Tibial nerve (tissue), 4 donors: ENCODE measurements around the gene OTOG. TPM values are rescaled to one million over a fixed set of nuclear protein-coding genes. Genes with fewer than 3 reads are reported as not detected.

ENCODE experiments used
- DNase-seq, 2 donors: peaks; one replicate each; pipeline ENCODE4 v3.0.0-alpha.2; 2019; ENCODE audit warnings: low spot score in 2 of 2
- H3K27ac ChIP-seq, 4 donors: fragments of 200-600 bp; sonication (generic) in 3 of 4; one replicate each; pipeline ENCODE4 v1.5.1; 2017 to 2019; ENCODE audit warnings: mild to moderate bottlenecking in 1 of 4
- H3K27me3 ChIP-seq, 2 donors: fragments of 200-600 bp; sonication (generic) in 1 of 2; one replicate each; pipeline versions ENCODE4 v1.5.1 to v1.6.0; 2017 to 2019
- H3K36me3 ChIP-seq, 3 donors: fragments of 200-600 bp; sonication (generic); one replicate each; pipeline ENCODE4 v1.5.1; 2018 to 2019
- H3K4me1 ChIP-seq, 4 donors: fragments of 200-600 bp; sonication (generic) in 3 of 4; one replicate each; pipeline ENCODE4 v1.5.1; 2017 to 2019
- H3K4me3 ChIP-seq, 4 donors: fragments of 200-600 bp; sonication (generic) in 3 of 4; one replicate each; pipeline ENCODE4 v1.5.1; 2017 to 2019; ENCODE audit warnings: mild to moderate bottlenecking in 1 of 4, moderate library complexity in 1 of 4
- H3K9me3 ChIP-seq, 4 donors: fragments of 200-600 bp; sonication (generic) in 3 of 4; one replicate each; pipeline ENCODE4 v1.5.1; 2017 to 2019
- EP300 ChIP-seq, 2 donors: sonication (generic); formaldehyde crosslinking; IDR thresholded peaks; one replicate each; pipeline ENCODE4 v1.6.1; 2017; ENCODE audit warnings: antibody characterized with exemption in 2 of 2, mild to moderate bottlenecking in 1 of 2
- POLR2A ChIP-seq, 2 donors: fragments of 450-650 bp; IDR thresholded peaks; one replicate each; pipeline ENCODE4 v1.6.1; 2017; ENCODE audit warnings: antibody characterized with exemption in 2 of 2, mild to moderate bottlenecking in 2 of 2, moderate library complexity in 2 of 2
- WGBS, 2 donors: methylation state at CpG; one replicate each; pipeline ENCODE4 v1.1.5; 2018; 5-methylcytosine and 5-hydroxymethylcytosine counted together
- total RNA-seq, 4 donors: library from RNA; depleted of rRNA; stranded (reverse); fragments of >200 nt; gene quantifications; one replicate each; pipeline ENCODE4 v1.1.0, GENCODE V29; 2016
- TF ChIP-seq, protein P1 (sequence below), 5 experiments: fragments of 200-600 bp in 3 of 5; fragments of 450-650 bp in 2 of 5; sonication (generic) in 3 of 5; IDR thresholded peaks; one replicate each; pipeline ENCODE4 v1.5.1; 2016 to 2019; ENCODE audit warnings: antibody characterized with exemption in 5 of 5, mild to moderate bottlenecking in 3 of 5, moderate library complexity in 2 of 5

Gene OTOG
- total RNA-seq, 4 donors from 2014 or later: not detected

DNA sequence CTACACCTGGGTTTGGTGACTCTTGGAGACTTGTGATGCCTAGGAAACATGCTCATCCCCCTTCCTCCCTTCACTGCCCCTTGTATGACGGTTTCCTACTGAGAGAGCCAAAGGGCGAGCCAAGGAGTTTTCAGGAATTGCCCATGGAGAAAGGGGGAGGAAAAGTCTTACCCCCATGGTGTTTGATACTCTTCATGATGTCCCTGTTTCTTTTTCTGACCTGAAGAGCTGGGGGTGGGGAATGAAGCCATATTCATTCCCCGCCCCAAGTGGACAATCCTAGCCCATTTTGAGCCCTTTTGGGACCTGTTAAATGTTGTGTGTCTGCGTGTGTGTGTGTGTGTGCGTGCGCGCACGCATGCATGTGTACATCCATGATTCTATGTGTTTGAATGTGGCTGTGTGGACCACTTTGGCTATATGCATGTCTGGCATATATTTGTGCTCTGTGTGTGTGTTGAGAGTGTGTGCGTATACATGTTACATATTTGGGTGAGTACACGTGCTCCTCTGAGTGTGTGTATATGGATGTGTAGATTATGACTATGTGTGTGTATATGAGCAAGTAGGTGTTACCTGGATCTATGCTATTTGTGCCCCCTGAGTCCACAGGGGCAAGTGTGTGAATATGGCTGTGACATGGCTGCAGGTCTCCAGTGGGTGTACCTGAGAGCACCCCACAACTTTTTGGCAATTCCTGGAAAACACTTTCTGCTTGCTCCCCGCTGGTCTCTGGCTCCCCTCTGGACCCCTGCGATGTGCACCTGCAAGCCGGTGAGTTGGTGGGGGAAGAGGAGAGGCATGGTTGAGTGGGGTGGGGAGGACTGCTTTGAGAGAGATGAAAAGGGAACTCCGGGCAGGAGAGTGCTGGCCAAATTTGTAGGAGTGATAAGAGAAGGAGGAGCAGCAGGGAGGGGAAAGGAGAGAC lies 24.6 kb downstream of the OTOG start:
- no peaks in the 10 kb centered on the region for H3K4me1 ChIP-seq
- H3K4me3 ChIP-seq: no peak overlapping the region
- no peaks in the 10 kb centered on the region for H3K27me3 ChIP-seq
- TF ChIP-seq POLR2A (IDR thresholded peaks at IDR 0.05) (no peak), EP300 (IDR thresholded peaks at IDR 0.05) (no peak)
- TF ChIP-seq, protein P1, sequence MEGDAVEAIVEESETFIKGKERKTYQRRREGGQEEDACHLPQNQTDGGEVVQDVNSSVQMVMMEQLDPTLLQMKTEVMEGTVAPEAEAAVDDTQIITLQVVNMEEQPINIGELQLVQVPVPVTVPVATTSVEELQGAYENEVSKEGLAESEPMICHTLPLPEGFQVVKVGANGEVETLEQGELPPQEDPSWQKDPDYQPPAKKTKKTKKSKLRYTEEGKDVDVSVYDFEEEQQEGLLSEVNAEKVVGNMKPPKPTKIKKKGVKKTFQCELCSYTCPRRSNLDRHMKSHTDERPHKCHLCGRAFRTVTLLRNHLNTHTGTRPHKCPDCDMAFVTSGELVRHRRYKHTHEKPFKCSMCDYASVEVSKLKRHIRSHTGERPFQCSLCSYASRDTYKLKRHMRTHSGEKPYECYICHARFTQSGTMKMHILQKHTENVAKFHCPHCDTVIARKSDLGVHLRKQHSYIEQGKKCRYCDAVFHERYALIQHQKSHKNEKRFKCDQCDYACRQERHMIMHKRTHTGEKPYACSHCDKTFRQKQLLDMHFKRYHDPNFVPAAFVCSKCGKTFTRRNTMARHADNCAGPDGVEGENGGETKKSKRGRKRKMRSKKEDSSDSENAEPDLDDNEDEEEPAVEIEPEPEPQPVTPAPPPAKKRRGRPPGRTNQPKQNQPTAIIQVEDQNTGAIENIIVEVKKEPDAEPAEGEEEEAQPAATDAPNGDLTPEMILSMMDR (IDR thresholded peaks at IDR 0.05): no peak
- 81 to 85% methylated on average over 14 of the region's 14 CpGs for WGBS, 2 donors
- no peaks in the 10 kb centered on the region for H3K36me3 ChIP-seq
- no peak overlapping the region for H3K27ac ChIP-seq
- no peak for DNase-seq
- H3K9me3 ChIP-seq: no peaks in the 10 kb centered on the region

DNA sequence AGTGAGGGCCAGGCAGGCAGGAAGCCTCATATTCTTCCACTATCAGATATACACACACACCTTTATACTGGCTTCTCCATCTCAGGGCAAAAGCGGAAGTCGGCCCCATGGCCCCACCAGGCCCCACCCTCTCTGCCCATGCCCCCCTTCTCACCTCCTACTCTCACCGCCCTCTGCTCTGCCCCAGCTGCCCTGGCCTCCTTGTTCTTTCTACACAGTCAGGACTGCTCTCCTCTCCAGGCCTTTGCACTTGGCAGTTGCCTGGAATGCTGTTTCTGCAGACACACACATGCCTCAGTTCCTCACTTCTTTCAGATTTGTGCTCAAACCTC lies 25.3 kb downstream of the OTOG start:
- H3K36me3 ChIP-seq: no peaks in the 10 kb centered on the region
- no peaks in the 10 kb centered on the region for H3K4me1 ChIP-seq
- no peak for DNase-seq
- no peaks in the 10 kb centered on the region for H3K9me3 ChIP-seq
- H3K27ac ChIP-seq: no peak overlapping the region
- TF ChIP-seq, protein P1 (IDR thresholded peaks at IDR 0.05): no peak
- TF ChIP-seq POLR2A (IDR thresholded peaks at IDR 0.05) (no peak), EP300 (IDR thresholded peaks at IDR 0.05) (no peak)
- 34 to 39% methylated on average over 3 of the region's 3 CpGs for WGBS, 2 donors
- no peak overlapping the region for H3K4me3 ChIP-seq
- H3K27me3 ChIP-seq: no peaks in the 10 kb centered on the region

DNA sequence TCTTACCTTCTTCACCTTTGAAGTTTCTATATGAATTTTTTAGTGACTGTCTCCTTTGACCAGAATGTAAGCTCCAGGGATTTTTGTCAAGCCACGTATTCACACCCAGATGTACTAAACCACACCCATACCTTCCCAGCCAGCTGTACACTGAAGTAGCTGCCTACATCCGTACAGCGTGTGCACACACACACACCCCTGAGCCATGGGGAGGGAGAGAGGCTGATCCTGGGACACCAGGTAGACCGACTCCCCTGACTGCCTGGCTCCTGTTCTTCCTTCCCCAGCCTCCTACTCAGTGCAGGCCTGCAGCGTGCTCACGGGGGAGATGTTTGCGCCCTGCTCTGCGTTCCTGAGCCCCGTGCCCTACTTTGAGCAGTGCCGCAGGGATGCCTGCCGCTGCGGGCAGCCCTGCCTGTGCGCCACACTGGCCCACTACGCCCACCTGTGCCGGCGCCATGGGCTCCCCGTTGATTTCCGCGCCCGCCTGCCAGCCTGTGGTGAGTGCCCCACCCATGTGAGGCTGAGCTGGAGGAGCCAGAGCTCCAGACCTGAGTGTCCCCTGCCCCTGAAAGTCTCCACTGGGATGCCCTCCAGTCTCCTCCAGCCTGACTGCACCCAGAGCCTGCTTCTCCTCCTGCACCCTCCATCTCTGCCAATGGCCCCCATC lies 25.9 kb downstream of the OTOG start:
- Histone ChIP-seq H3K36me3 (no peaks in the 10 kb centered on the region), H3K4me3 (no peak overlapping the region), H3K27ac (no peak overlapping the region), H3K4me1 (no peaks in the 10 kb centered on the region), H3K9me3 (no peaks in the 10 kb centered on the region), H3K27me3 (no peaks in the 10 kb centered on the region)
- no peak for DNase-seq
- TF ChIP-seq, protein P1 (IDR thresholded peaks at IDR 0.05): no peak
- TF ChIP-seq EP300 (IDR thresholded peaks at IDR 0.05) (no peak), POLR2A (IDR thresholded peaks at IDR 0.05) (no peak)
- 85 to 88% methylated on average over 12 to 20 of the region's 20 CpGs for WGBS, 2 donors

DNA sequence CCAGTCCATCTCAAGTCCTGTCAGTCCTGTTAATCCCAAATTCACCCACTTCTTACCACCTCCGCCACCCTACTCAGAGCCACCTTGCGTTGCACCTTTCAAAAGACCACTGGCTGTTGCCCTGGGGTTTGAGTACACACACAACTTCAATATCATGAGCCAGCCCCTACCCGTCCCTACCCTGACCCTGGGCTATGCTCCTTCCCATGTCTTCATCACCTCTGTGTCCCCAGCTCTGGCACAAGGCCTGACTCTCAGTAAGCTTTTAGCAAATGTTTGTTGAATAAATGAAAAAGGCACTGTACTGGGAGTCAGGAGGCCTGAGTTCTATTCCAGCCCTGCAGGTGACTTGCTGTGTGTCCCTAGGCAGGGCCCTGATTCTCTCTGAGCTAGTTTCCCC lies 26.5 kb downstream of the OTOG start:
- Histone ChIP-seq H3K4me1 (no peaks in the 10 kb centered on the region), H3K27ac (no peak overlapping the region), H3K4me3 (no peak overlapping the region), H3K9me3 (no peaks in the 10 kb centered on the region), H3K36me3 (no peaks in the 10 kb centered on the region), H3K27me3 (no peaks in the 10 kb centered on the region)
- 90 to 91% methylated on average over 3 of the region's 3 CpGs for WGBS, 2 donors
- TF ChIP-seq POLR2A (IDR thresholded peaks at IDR 0.05): no peak
- TF ChIP-seq, protein P1 (IDR thresholded peaks at IDR 0.05): no peak
- TF ChIP-seq EP300 (IDR thresholded peaks at IDR 0.05): no peak
- no peak for DNase-seq
